HepG2 (cell line): ENCODE data around the gene UBTD1. TPM values are rescaled to one million over a fixed set of nuclear protein-coding genes. Genes with fewer than 3 reads are reported as not detected.

Source experiments
- ATAC-seq: fragments of 200-7000 bp; cut with Tn5 transposase; 3 replicates; pipeline ENCODE4 v1.9.1; 2020; ENCODE audit warnings: mild to moderate bottlenecking, moderate library complexity
- BruUV-seq: library from RNA; stranded (reverse); fragments of 400-500 nt; replicated peaks from 2 replicates; lab custom pipeline; 2021; lab: Mats Ljungman, UMichigan
- CTCF ChIA-PET: fragments of 300-600 bp; formaldehyde crosslinking; extraction: SDS; loops from one replicate; lab custom pipeline; 2021; ENCODE audit warnings: low total read pairs, inconsistent platforms, low intra/inter-chr PET ratio; lab: Yijun Ruan, JAX
- POLR2A ChIA-PET: fragments of 350-600 bp; sonication (Branson Sonifier 250); formaldehyde crosslinking; loops from one replicate; lab custom pipeline; 2020; ENCODE audit warnings: antibody characterized with exemption, inconsistent platforms; lab: Yijun Ruan, JAX
- DNase-seq: peaks from one replicate; pipeline ENCODE4 v3.0.0-alpha.2; 2015; ENCODE audit warnings: low spot score
- FAIRE-seq: peaks from 3 replicates; lab custom pipeline; 2011; peaks lifted over from hg19 to GRCh38; lab: Jason Lieb, UNC
- H2AFZ ChIP-seq: one replicate; pipeline ENCODE4 v1.6.1; 2011; ENCODE audit warnings: low read length, inconsistent platforms
- H3K27ac ChIP-seq: fragments of 300-600 bp; 3 replicates; pipeline ENCODE4 v1.8.0; 2011; ENCODE audit warnings: mixed run types, mild to moderate bottlenecking, mixed read lengths, low read length, inconsistent platforms; ENCODE audit not compliant: insufficient read depth; ENCODE audit errors: extremely low read length
- H3K27me3 ChIP-seq, 2 experiments: fragments of 200-600 bp in 1 of 2; 2 replicates in 1 of 2; 3 replicates in 1 of 2; pipeline versions ENCODE4 v1.6.0 to v1.8.0; 2011; ENCODE audit warnings: low read length in 2 of 2, mild to moderate bottlenecking in 2 of 2, moderate library complexity in 2 of 2, inconsistent platforms in 1 of 2; ENCODE audit not compliant: insufficient read depth in 2 of 2, control insufficient read depth in 1 of 2
- H3K36me3 ChIP-seq, 2 experiments: fragments of 200-600 bp in 1 of 2; replicated peaks in 1 of 2; 2 replicates in 1 of 2; 3 replicates in 1 of 2; pipeline versions ENCODE4 v1.5.1 to v1.8.0; 2011; ENCODE audit warnings: low read length in 2 of 2, inconsistent platforms in 1 of 2; ENCODE audit not compliant: insufficient read depth in 2 of 2, control insufficient read depth in 1 of 2
- H3K4me1 ChIP-seq: 2 replicates; pipeline ENCODE4 v1.5.1; 2012; ENCODE audit warnings: low read length, inconsistent platforms; ENCODE audit not compliant: insufficient read depth
- H3K4me2 ChIP-seq: 2 replicates; pipeline ENCODE4 v1.6.0; 2011; ENCODE audit warnings: low read depth, low read length, inconsistent platforms
- H3K4me3 ChIP-seq, 3 experiments: fragments of 200-600 bp in 1 of 3; sonication (generic), shearing (Covaris generic) in 1 of 3; replicated peaks in 1 of 3; 2 replicates each; pipeline ENCODE4 v1.5.1; 2011 to 2016; ENCODE audit warnings: low read length in 3 of 3, inconsistent platforms in 2 of 3, low read depth in 2 of 3, mild to moderate bottlenecking in 2 of 3, control low read depth in 1 of 3, mixed read lengths in 1 of 3; ENCODE audit not compliant: insufficient read depth in 1 of 3
- H3K79me2 ChIP-seq: one replicate; pipeline ENCODE4 v1.6.1; 2011; ENCODE audit warnings: low read length, inconsistent platforms; ENCODE audit not compliant: insufficient read depth
- H3K9ac ChIP-seq: 2 replicates; pipeline ENCODE4 v1.6.0; 2011; ENCODE audit warnings: mild to moderate bottlenecking, low read depth, low read length, inconsistent platforms; ENCODE audit not compliant: insufficient read depth
- H3K9me3 ChIP-seq: 2 replicates; pipeline ENCODE4 v1.5.1; 2012; ENCODE audit warnings: mild to moderate bottlenecking, low read length
- H4K20me1 ChIP-seq: 2 replicates; pipeline ENCODE4 v1.6.0; 2011; ENCODE audit warnings: inconsistent platforms, mild to moderate bottlenecking, low read length, moderate library complexity; ENCODE audit not compliant: insufficient read depth
- ARNT ChIP-seq: fragments of 450-650 bp; IDR thresholded peaks from 2 replicates; pipeline ENCODE4 v1.6.1; 2017
- ASH2L ChIP-seq: fragments of 300-600, 200-600 bp; sonication (generic); IDR thresholded peaks from 2 replicates; pipeline ENCODE4 v1.7.0; 2017; ENCODE audit warnings: low read depth, mild to moderate bottlenecking, moderate library complexity, mixed read lengths, low read length; ENCODE audit not compliant: insufficient read length
- GPN1 ChIP-seq: sonication (generic); formaldehyde crosslinking; IDR thresholded peaks from 2 replicates; pipeline ENCODE4 v1.5.1; 2020; ENCODE audit warnings: missing genetic modification reagents, borderline replicate concordance
- HMGA1 ChIP-seq: sonication (generic); formaldehyde crosslinking; conservative IDR thresholded peaks from 2 replicates; pipeline ENCODE4 v1.4.0; 2020; ENCODE audit warnings: missing genetic modification reagents
- IKZF4 ChIP-seq: sonication (generic); formaldehyde crosslinking; IDR thresholded peaks from 2 replicates; pipeline ENCODE4 v1.5.1; 2020; ENCODE audit warnings: borderline replicate concordance, mild to moderate bottlenecking, low read depth, missing genetic modification reagents; ENCODE audit errors: not compliant biosample characterization
- MTA1 ChIP-seq: sonication (generic); formaldehyde crosslinking; IDR thresholded peaks from 2 replicates; pipeline ENCODE4 v1.4.0; 2020; ENCODE audit warnings: missing genetic modification reagents, mild to moderate bottlenecking, borderline replicate concordance
- NFKB2 ChIP-seq: sonication (generic); formaldehyde crosslinking; IDR thresholded peaks from 2 replicates; pipeline ENCODE4 v1.4.0; 2020; ENCODE audit warnings: missing genetic modification reagents, borderline replicate concordance
- PHF20 ChIP-seq: sonication (generic); formaldehyde crosslinking; IDR thresholded peaks from 2 replicates; pipeline ENCODE4 v1.5.0; 2020; ENCODE audit warnings: mild to moderate bottlenecking, missing genetic modification reagents
- PREB ChIP-seq: sonication (generic); formaldehyde crosslinking; IDR thresholded peaks from 2 replicates; pipeline ENCODE4 v1.4.0; 2020; ENCODE audit warnings: missing genetic modification reagents
- RARG ChIP-seq: sonication (generic); formaldehyde crosslinking; IDR thresholded peaks from 2 replicates; pipeline ENCODE4 v1.4.0; 2020; ENCODE audit warnings: low read depth, mild to moderate bottlenecking, missing genetic modification reagents
- SETDB1 ChIP-seq: sonication (generic); formaldehyde crosslinking; IDR thresholded peaks from 2 replicates; pipeline ENCODE4 v1.5.1; 2020; ENCODE audit warnings: missing genetic modification reagents, mild to moderate bottlenecking, borderline replicate concordance
- SMC3 ChIP-seq: IDR thresholded peaks from 2 replicates; pipeline ENCODE4 v1.6.1; 2011; ENCODE audit warnings: low read length, improper control_type of control experiment
- SSRP1 ChIP-seq: IDR thresholded peaks from 2 replicates; pipeline ENCODE4 v1.6.1; 2016; ENCODE audit warnings: control low read depth
- THAP8 ChIP-seq: sonication (generic); formaldehyde crosslinking; IDR thresholded peaks from 2 replicates; pipeline ENCODE4 v1.5.1; 2020; ENCODE audit warnings: missing genetic modification reagents, mild to moderate bottlenecking, borderline replicate concordance
- XBP1 ChIP-seq: sonication (generic); formaldehyde crosslinking; IDR thresholded peaks from 2 replicates; pipeline ENCODE4 v1.5.0; 2020; ENCODE audit warnings: missing genetic modification reagents
- ZGPAT ChIP-seq: IDR thresholded peaks from 2 replicates; pipeline ENCODE4 v1.6.1; 2016; ENCODE audit warnings: mild to moderate bottlenecking
- ZNF547 ChIP-seq: sonication (generic); formaldehyde crosslinking; IDR thresholded peaks from 2 replicates; pipeline ENCODE4 v1.5.1; 2020; ENCODE audit warnings: mild to moderate bottlenecking, missing genetic modification reagents
- ZNF75D ChIP-seq: sonication (generic); formaldehyde crosslinking; IDR thresholded peaks from 2 replicates; pipeline ENCODE4 v1.8.1; 2023; ENCODE audit warnings: missing genetic modification reagents, mild to moderate bottlenecking, borderline replicate concordance
- WGBS: methylation state at CpG from one replicate; pipeline ENCODE4 v1.1.6; 2017; ENCODE audit warnings: low lambda C conversion rate; 5-methylcytosine and 5-hydroxymethylcytosine counted together
- in situ Hi-C: cut with HindIII; loops from 2 replicates; pipeline ENCODE4 v1.10.0; 2017; ENCODE audit warnings: low pct_unique_long_range_greater_than_20kb; ENCODE audit not compliant: extremely low pct_ligation_motif_present
- intact Hi-C: fragments of 100-400 bp; cut with micrococcal nuclease; formaldehyde crosslinking; loops from one replicate; pipeline ENCODE4 v1.10.0; 2022; ENCODE audit not compliant: unreplicated experiment
- polyA plus RNA-seq, 8 experiments: library from polyadenylated mRNA; depleted of rRNA in 3 of 8; stranded (reverse) in 7 of 8; unstranded in 1 of 8; fragments of >200 nt; fragmentation: Illumina TruSeq in 4 of 8; extraction: Trizol in 4 of 8; gene quantifications; 2 replicates each; pipeline versions ENCODE4 v1.2.1 to v1.2.3, GENCODE V29; 2011 to 2016; ENCODE audit warnings: low read depth in 4 of 8, missing spikeins in 1 of 8, mixed read lengths in 1 of 8; ENCODE audit not compliant: insufficient read depth in 1 of 8
- total RNA-seq, 5 experiments: library from RNA; depleted of rRNA; stranded (reverse); fragments of >200 nt; fragmentation: Illumina TruSeq; extraction: Trizol; gene quantifications; 2 replicates each; pipeline ENCODE4 v1.2.3, GENCODE V29; 2016; ENCODE audit warnings: low read depth in 1 of 5
- TF ChIP-seq, protein P1 (sequence below): sonication (generic); formaldehyde crosslinking; IDR thresholded peaks from 2 replicates; pipeline ENCODE4 v1.8.1; 2023; ENCODE audit warnings: mild to moderate bottlenecking, missing genetic modification reagents
- TF ChIP-seq, protein P2 (sequence below): sonication (generic); formaldehyde crosslinking; IDR thresholded peaks from 2 replicates; pipeline ENCODE4 v1.4.0; 2020; ENCODE audit warnings: mild to moderate bottlenecking, missing genetic modification reagents

UBTD1 gene
- total and polyA plus RNA-seq, 2 of the 13 experiments (the other 11 are each of a cell fraction or from before 2014, with no cell fraction given) = 7.9 to 10.0 TPM

DNA sequence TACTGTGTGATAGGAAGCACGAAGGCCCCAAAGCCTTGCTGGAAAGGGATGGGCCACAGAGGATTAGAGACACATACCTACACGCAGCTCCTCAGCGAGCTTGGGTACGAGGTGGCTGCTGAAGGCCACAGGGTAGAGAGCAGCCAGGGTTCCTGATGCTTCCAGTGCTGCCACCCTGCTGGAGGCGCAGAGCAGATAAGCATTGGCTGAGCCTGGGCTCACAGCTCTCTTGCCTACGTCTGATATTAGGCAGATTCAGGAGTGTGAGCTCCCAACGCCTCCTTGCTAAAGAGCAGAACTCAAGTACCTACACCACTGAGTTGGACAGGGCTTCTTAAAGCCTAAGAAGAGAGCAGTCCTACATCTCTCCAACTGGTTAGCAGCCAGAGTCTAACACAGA lies 32.7 kb upstream of the UBTD1 start:
- ChIA-PET CTCF (no interaction called here), POLR2A (interaction anchor here (1.5 kb wide), 1 partner anchor 33 kb away, joined by 4 read pairs; the partner anchor contains the start of gene UBTD1)
- no peak overlapping the region for H2AFZ ChIP-seq
- DNase-seq (no peak), ATAC-seq (no peak), FAIRE-seq (no peak)
- no peak overlapping the region for H3K9ac ChIP-seq
- no peaks in the 10 kb centered on the region for H3K9me3 ChIP-seq
- H3K79me2 ChIP-seq = no peaks in the 10 kb centered on the region
- peaks cover 50 to 83% of the 10 kb centered on the region in 2 experiments for H3K36me3 ChIP-seq
- TF ChIP-seq SSRP1 (CRISPR knock-in tag) = no peak
- TF ChIP-seq, protein P1, sequence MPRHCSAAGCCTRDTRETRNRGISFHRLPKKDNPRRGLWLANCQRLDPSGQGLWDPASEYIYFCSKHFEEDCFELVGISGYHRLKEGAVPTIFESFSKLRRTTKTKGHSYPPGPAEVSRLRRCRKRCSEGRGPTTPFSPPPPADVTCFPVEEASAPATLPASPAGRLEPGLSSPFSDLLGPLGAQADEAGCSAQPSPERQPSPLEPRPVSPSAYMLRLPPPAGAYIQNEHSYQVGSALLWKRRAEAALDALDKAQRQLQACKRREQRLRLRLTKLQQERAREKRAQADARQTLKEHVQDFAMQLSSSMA (CRISPR knock-in tag) = no peak
- no peak for TF ChIP-seq PREB (CRISPR knock-in tag)
- TF ChIP-seq ZGPAT (CRISPR knock-in tag) = no peak
- no peak for TF ChIP-seq ZNF547 (CRISPR knock-in tag)
- TF ChIP-seq PHF20 = no peak
- TF ChIP-seq SETDB1 (CRISPR knock-in tag) = no peak
- no peak for TF ChIP-seq ZNF75D
- no peak for TF ChIP-seq SMC3
- TF ChIP-seq, protein P2, sequence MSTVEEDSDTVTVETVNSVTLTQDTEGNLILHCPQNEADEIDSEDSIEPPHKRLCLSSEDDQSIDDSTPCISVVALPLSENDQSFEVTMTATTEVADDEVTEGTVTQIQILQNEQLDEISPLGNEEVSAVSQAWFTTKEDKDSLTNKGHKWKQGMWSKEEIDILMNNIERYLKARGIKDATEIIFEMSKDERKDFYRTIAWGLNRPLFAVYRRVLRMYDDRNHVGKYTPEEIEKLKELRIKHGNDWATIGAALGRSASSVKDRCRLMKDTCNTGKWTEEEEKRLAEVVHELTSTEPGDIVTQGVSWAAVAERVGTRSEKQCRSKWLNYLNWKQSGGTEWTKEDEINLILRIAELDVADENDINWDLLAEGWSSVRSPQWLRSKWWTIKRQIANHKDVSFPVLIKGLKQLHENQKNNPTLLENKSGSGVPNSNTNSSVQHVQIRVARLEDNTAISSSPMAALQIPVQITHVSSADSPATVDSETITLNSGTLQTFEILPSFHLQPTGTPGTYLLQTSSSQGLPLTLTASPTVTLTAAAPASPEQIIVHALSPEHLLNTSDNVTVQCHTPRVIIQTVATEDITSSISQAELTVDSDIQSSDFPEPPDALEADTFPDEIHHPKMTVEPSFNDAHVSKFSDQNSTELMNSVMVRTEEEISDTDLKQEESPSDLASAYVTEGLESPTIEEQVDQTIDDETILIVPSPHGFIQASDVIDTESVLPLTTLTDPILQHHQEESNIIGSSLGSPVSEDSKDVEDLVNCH (CRISPR knock-in tag) = no peak
- no peak for TF ChIP-seq XBP1
- TF ChIP-seq ARNT = no peak
- no peak for TF ChIP-seq ASH2L
- no peak for TF ChIP-seq THAP8 (CRISPR knock-in tag)
- TF ChIP-seq MTA1 = no peak
- TF ChIP-seq IKZF4 (CRISPR knock-in tag) = no peak
- TF ChIP-seq GPN1 (CRISPR knock-in tag) = no peak
- TF ChIP-seq HMGA1 = no peak
- no peak for TF ChIP-seq RARG (CRISPR knock-in tag)
- TF ChIP-seq NFKB2 (CRISPR knock-in tag) = no peak
- intact Hi-C loops (no loop called here), in situ Hi-C loops (no loop called here)
- H3K4me3 ChIP-seq = no peak overlapping the region
- H3K27me3 ChIP-seq = no peaks in the 10 kb centered on the region
- BruUV-seq = no TSS peak
- H4K20me1 ChIP-seq = no peaks in the 10 kb centered on the region
- H3K4me2 ChIP-seq = no peak overlapping the region
- H3K27ac ChIP-seq = no peak overlapping the region
- H3K4me1 ChIP-seq = peaks cover 25% of the 10 kb centered on the region
- 92% methylated on average over 3 of the region's 7 CpGs for WGBS
